22Rv1 (cell line): ENCODE data around the gene DNAJA2.
"Not testable (repeated sequence)": the region's sequence is repeated elsewhere in the genome, so short reads cannot be mapped to it uniquely, and the experiment has no call there.

Experiments
- ZFX ChIP-seq: fragments of 450-650 bp; IDR thresholded peaks from 2 replicates; pipeline ENCODE4 v1.6.1; 2017; ENCODE audit warnings: antibody characterized with exemption, borderline replicate concordance
- TF ChIP-seq, protein P1 (sequence below): fragments of 450-650 bp; IDR thresholded peaks from 2 replicates; pipeline ENCODE4 v1.5.1; 2017; ENCODE audit warnings: mild to moderate bottlenecking

DNA sequence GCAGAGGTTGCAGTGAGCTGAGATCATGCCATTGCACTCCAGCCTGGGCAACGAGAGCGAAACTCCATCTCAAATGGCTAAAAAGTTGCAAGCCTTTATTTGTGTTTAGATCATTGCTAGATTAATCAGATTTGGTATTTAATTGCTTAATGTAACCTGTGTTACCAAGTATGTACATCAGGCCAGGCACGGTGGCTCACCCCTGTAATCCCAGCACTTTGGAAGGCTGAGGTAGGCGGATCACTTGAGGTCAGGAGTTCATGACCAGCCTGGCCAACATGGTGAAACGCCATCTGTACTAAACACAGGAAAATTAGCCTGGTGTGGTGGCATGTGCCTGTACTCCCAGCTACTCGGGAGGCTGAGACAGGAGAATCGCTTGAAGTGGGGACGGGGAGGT lies 28.8 kb downstream of the DNAJA2 start:
- TF ChIP-seq, protein P1, sequence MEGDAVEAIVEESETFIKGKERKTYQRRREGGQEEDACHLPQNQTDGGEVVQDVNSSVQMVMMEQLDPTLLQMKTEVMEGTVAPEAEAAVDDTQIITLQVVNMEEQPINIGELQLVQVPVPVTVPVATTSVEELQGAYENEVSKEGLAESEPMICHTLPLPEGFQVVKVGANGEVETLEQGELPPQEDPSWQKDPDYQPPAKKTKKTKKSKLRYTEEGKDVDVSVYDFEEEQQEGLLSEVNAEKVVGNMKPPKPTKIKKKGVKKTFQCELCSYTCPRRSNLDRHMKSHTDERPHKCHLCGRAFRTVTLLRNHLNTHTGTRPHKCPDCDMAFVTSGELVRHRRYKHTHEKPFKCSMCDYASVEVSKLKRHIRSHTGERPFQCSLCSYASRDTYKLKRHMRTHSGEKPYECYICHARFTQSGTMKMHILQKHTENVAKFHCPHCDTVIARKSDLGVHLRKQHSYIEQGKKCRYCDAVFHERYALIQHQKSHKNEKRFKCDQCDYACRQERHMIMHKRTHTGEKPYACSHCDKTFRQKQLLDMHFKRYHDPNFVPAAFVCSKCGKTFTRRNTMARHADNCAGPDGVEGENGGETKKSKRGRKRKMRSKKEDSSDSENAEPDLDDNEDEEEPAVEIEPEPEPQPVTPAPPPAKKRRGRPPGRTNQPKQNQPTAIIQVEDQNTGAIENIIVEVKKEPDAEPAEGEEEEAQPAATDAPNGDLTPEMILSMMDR, result not testable (repeated sequence)
- not testable (repeated sequence) for TF ChIP-seq ZFX
